Placental epithelial cell (primary cell): ENCODE measurements around the gene TLR9. TPM values are rescaled to one million over a fixed set of nuclear protein-coding genes. Genes with fewer than 3 reads are reported as not detected.

Source experiments
- small RNA-seq: library from RNA; depleted of rRNA; stranded (forward); fragments of <200 nt; gene quantifications from one replicate; pipeline ENCODE3, GENCODE V24; 2012
- total RNA-seq: library from RNA; depleted of rRNA; stranded (reverse); fragments of >200 nt; gene quantifications from 2 replicates; pipeline ENCODE4 v1.2.3, GENCODE V29; 2012

Gene TLR9
- total RNA-seq, result under 0.01 and 0.11 TPM in 2 replicates

DNA sequence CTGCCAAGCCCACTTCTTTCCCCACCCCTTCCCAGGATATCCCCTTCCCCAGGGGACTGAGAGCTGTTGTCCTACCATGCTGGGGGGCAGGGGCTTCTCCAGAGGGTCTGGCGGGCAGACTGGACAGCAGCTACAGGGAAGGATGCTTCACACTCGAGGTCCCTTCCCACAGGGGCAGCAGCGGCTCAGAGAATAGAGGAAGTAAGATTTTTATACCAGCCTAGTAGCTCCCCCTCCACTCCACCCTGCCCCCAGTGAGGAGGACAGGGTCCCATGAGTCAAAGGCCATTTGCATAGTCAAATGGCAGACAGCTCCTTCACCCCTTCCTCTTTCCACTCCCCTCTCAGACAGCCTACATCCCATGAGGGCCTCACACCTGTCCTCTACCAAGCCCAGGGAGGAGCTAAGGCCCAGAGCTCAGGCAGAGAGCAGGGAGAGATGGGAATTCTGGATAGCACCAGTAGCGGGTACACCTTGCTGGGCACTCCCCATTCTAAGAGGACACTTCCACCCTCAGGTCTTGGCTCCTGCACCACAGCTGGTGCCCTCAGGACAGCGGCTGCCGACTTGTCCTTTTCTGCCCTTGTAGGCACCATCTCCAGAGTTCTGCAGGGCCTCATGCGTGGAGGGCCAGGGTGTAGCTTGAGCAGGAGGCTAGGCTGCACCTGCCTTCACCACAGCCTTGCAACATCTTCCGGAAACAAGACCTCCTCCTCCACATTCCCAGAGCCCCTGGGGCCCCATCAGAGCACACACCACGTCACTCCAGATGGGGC lies at the start of gene TLR9:
TLR9 (minus strand) TSS at position 194 of the 777 bp plus-strand sequence; CDS start at position 78, 116 bp downstream.

DNA sequence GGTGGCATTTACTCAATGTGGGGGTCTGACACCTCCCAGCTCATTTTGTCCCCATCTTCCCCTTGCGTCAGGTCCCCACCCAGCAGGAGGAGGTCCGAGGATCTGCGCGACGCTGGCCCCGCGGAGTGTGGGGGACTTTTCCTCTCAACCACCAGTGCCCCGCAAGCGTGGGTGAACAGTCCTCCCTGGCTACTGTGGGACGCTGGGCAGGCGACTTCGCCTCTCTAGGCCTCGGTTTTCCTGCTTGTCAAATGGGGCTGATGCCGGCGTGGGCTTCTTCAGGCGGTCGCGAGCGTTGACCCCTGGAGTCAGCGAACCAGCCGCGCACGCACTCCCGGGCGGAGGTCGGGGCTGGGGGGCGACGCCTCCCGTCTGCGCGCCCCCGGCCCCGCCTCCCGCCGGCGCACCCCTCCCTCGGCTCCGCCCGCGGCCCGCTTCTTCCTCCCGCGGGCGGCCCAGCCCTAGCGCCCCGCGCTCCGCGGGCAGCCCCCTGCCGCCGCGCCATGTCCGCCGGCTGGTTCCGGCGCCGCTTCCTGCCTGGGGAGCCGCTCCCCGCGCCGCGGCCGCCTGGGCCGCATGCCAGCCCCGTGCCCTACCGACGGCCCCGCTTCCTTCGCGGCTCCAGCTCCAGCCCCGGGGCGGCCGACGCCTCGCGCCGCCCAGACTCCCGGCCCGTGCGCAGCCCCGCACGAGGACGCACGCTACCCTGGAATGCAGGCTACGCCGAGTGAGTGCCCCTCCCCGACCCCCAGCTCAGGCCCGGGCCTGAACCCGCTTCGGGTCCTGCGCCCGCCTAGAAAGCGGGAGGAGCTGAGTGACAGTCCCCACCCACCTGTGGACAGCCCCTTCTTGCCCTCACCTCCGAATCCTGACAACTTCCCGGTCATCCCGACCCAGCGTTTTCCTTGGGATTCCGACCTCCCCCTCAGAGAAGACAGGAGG lies 20.1 kb upstream of the TLR9 start, which contains the start of gene PPM1M:
PPM1M (plus strand) TSS at position 438 of the 942 bp plus-strand sequence; CDS start at position 504, 66 bp downstream.

DNA sequence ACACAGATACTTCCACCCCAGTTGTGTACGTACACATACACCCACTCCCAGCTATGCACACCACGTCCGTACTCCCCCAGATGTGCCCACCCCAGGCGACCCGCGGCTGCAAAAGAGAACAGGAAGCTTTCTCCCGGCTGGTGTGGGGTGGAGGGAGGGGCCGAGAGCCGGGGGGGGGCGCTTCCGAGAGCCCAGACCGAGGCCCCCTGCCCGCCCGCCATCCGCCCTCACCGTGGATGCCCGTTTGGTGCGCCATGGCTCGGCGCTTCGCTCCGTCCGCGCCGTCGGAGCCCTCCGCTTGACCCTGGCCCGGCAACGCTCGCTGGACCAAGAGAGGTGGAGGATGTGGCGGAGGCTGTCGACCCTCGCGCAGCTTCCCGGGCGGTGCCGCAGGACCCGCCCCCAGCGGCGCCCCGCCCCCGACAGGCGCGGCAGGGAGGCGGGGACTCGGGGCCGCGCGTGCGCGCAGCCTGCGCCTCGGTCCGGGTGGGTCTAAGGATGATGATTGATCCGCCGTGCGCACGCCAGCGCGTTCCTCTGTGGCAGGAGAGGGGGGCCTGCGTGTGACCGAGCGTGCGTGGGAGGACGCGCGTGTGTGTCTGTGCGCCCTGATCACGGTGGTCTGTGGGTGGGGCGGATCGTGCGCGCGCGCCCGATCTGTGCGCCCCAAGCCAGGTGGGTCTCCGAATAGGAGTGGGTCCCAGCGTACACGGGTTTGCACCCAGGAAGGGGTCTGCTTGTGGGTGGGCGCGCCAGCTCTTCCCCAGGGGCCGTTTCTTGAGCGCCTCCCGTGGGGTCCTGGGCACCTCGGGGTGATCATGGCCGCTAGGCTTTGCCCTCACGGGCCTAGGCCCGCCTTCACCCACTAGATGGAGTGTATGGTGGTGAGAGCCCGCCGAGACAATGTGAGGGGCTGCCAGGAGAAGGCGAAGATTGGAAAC lies 13.6 kb upstream of the TLR9 start, which contains the start of gene TWF2:
TWF2 (minus strand) TSS at position 398 of the 941 bp plus-strand sequence; CDS start at position 256, 142 bp downstream.

DNA sequence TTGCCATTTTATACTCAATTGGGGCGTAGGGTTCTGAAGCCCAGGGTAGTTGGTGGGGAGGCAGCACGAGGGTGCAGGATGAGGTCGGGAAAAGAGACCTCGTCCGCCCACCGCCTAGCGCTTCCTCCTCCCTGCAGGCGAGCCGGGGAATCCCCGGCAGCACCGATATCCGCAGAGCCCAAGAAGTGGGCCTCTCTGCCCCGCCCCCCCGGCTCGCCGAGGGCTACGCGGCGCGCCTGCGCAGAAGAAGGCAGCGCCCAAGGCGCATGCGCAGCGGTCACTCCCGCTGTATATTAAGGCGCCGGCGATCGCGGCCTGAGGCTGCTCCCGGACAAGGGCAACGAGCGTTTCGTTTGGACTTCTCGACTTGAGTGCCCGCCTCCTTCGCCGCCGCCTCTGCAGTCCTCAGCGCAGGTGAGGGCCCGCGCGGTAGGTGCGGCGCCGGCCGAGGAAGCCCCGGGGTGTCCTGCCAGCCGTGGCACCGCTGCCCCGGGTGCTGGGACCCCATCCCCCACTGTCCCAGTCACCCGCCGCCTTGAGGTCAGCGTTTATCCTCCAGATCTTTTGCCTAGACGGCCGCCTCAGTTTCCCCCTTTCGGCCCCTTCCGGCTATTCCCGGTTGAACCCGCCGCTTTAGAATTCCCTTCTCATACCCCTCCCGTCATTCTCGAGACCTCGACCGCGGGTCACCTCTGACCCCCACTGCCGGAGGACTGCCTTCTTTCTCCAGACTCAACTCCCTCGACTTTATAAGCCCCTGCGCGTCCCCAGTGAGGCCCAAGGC lies 27.4 kb downstream of the TLR9 start, which contains the start of gene ALAS1:
ALAS1 (plus strand) TSS at position 319 of the 784 bp plus-strand sequence. CDS start 1,082 bp downstream, outside the sequence.

Small RNAs within 50 kb of the gene (small RNA-seq; reads per million reads assigned to genes)
- gene MIRLET7G, result 1,258 reads per million, percentile 99 among the genes with 10 or more reads in this experiment

Other genes with a start within 250 kb of the TLR9 start
- 36.1 and 49.7 TPM in 2 replicates for gene ACY1, start 242.1 kb downstream of the TLR9 start, total RNA-seq
- 1,027 and 1,065 TPM in 2 replicates for gene RPL29, start 229.8 kb downstream of the TLR9 start, total RNA-seq
- gene DUSP7, start 169.1 kb downstream of the TLR9 start, total RNA-seq, result 11.0 and 25.2 TPM in 2 replicates
- gene POC1A, start 71.2 kb downstream of the TLR9 start, total RNA-seq, result 4.3 and 8.6 TPM in 2 replicates
- 32.2 and 34.3 TPM in 2 replicates for gene ALAS1, start 27.5 kb downstream of the TLR9 start, total RNA-seq
- gene TWF2, start 13.5 kb upstream of the TLR9 start, total RNA-seq, result 108 and 160 TPM in 2 replicates
- gene PPM1M, start 20.1 kb upstream of the TLR9 start, total RNA-seq, result 23.3 and 34.5 TPM in 2 replicates
- 44.4 and 46.0 TPM in 2 replicates for gene WDR82, start 53.0 kb upstream of the TLR9 start, total RNA-seq
- gene GLYCTK, start 62.2 kb upstream of the TLR9 start, total RNA-seq, result 5.9 and 9.1 TPM in 2 replicates
- 7.9 TPM in 2 replicates for gene DNAH1, start 90.7 kb upstream of the TLR9 start, total RNA-seq
- gene BAP1, start 184.4 kb upstream of the TLR9 start, total RNA-seq, result 70.7 and 76.1 TPM in 2 replicates
- gene PHF7, start 185.0 kb upstream of the TLR9 start, total RNA-seq, result 0.87 and 2.7 TPM in 2 replicates
- not detected in 2 replicates for gene SEMA3G, start 219.5 kb upstream of the TLR9 start, total RNA-seq
- gene TNNC1, start 228.4 kb upstream of the TLR9 start, total RNA-seq, result 2.2 and 3.5 TPM in 2 replicates
- gene NISCH, start 230.0 kb upstream of the TLR9 start, total RNA-seq, result 66.2 and 93.0 TPM in 2 replicates